D721Med (cell line): ENCODE data around the gene LRRIQ1.

Experiments
- DNase-seq: peaks from one replicate; pipeline ENCODE4 v3.0.0; 2011; ENCODE audit warnings: low spot score; ENCODE audit not compliant: insufficient read length
- FAIRE-seq: peaks from 2 replicates; lab custom pipeline; 2011; peaks lifted over from hg19 to GRCh38; lab: Jason Lieb, UNC
- TF ChIP-seq, protein P1 (sequence below): IDR thresholded peaks from 2 replicates; pipeline ENCODE4 v1.5.1; 2012; ENCODE audit warnings: mild to moderate bottlenecking, control low read depth; ENCODE audit not compliant: insufficient read depth; ENCODE audit errors: missing control alignments

Gene LRRIQ1

DNA sequence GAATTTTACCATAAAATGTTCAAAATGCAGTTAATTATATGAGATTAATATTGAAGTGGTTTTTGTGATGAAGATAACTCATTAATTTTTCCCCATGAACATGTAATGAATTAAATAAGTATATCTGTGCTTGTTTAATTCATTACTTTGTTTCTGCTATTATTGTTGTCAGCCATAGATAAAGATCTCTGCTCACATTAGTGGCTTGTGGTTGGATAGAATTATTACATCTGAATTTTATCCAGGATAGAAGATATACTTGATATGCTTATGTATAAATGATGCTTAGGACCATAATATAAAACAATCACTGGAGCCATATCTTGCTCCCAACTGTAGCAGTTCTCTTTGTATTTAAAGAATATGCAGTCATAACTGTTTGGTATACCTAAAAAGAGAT, 18.5 kb upstream of the LRRIQ1 start:
- FAIRE-seq (no peak), DNase-seq (no peak)
- TF ChIP-seq, protein P1, sequence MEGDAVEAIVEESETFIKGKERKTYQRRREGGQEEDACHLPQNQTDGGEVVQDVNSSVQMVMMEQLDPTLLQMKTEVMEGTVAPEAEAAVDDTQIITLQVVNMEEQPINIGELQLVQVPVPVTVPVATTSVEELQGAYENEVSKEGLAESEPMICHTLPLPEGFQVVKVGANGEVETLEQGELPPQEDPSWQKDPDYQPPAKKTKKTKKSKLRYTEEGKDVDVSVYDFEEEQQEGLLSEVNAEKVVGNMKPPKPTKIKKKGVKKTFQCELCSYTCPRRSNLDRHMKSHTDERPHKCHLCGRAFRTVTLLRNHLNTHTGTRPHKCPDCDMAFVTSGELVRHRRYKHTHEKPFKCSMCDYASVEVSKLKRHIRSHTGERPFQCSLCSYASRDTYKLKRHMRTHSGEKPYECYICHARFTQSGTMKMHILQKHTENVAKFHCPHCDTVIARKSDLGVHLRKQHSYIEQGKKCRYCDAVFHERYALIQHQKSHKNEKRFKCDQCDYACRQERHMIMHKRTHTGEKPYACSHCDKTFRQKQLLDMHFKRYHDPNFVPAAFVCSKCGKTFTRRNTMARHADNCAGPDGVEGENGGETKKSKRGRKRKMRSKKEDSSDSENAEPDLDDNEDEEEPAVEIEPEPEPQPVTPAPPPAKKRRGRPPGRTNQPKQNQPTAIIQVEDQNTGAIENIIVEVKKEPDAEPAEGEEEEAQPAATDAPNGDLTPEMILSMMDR: no peak

DNA sequence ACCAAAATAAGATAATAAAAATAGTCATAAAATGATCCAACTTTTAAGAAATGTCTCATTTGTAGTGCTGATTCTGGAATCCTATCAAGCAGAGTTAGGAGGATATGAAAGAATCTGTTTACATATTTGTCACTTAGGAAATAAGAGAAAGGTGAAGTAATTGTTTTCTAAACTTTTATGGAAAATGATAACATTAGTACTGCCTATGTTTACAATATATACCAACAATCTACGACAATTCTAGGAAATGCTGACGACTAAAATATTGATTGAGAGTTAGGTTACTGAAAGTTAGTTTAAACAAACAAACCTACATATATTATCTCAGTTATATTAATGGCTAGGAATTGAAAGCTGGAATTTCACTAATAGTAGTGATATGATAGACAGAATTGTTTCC, 18.1 kb upstream of the LRRIQ1 start:
- no peak for DNase-seq
- TF ChIP-seq, protein P1: no peak
- no peak for FAIRE-seq

DNA sequence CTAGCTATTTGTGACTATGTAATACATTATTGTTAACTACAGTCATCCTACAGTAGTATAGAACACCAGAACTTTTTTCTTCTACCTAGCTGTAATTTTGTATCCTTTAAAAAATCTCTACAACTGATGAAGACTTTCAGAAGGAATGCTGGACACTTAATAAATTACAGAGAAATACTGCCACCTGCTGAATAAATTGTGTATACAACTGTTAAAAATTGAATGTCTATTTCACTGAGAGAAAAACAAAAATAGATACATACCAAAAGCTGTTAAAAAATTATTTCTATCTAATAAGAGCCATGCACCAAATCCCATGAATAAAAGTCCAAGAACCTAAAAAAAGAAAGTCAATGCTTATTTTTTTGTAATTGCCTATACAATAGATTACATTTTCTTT, 6.7 kb upstream of the LRRIQ1 start:
- DNase-seq: no peak
- FAIRE-seq: no peak
- TF ChIP-seq, protein P1: peak; percentile 50

DNA sequence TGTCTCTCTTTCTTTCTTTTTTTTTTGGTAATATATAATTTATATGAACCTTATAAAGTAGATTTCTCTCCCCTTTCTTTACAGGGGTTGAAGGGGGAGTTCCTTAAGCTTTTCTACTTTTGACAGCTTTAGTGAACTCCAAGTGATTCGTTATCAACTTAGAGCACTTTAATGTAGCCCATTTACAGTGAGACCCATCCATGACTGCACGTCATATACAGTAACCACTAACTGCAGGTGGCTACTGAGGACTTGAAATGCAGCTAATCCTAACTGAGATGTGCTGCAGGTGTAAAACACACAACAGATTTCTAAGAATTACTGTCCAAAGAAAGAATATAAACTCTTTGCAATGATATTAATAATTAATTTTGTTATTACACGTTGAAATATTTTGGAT, 582 bp downstream of the LRRIQ1 start:
- TF ChIP-seq, protein P1: no peak
- FAIRE-seq (no peak), DNase-seq (no peak)

DNA sequence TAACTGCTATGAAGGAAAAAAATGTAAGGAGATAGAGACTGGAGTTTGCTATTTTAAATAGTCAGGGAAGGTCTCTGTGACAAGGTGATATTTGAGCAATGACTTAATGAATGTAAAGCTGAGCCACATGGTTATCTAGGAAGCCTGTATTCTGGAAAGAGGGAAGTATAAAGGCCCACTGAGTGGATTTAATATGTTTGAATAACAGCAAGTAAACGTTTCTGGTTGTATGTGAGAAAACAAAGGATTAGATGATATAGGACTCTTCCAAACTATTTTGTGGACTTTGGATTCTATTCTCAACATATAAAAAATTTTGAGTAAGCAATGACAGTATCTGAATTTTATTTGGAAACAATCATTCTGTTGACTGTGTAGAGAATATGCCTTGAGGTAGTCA, 5.2 kb downstream of the LRRIQ1 start:
- DNase-seq: no peak

DNA sequence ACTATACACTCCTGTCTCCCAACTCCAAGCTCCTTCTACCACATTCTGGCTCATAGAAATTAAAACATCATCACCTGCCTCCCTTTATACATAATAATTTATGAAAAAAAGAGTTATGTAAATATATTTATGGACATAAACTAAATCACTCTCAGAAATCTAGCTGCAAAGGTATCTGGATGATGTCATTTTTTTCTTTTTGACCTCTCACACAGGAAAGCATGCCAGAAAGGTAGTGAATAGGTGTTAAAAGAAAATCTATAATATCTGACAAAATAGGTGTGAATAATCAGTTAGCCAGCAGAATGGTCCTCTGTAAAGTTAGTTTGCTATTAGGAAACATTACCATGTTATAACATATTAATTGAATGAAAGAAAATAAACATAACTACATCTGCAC, 7.7 kb downstream of the LRRIQ1 start:
- FAIRE-seq (no peak), DNase-seq (no peak)
- TF ChIP-seq, protein P1: no peak

More for the DNA sequence above, 5.2 kb downstream of the LRRIQ1 start:
- FAIRE-seq: no peak
- TF ChIP-seq, protein P1: no peak

DNA sequence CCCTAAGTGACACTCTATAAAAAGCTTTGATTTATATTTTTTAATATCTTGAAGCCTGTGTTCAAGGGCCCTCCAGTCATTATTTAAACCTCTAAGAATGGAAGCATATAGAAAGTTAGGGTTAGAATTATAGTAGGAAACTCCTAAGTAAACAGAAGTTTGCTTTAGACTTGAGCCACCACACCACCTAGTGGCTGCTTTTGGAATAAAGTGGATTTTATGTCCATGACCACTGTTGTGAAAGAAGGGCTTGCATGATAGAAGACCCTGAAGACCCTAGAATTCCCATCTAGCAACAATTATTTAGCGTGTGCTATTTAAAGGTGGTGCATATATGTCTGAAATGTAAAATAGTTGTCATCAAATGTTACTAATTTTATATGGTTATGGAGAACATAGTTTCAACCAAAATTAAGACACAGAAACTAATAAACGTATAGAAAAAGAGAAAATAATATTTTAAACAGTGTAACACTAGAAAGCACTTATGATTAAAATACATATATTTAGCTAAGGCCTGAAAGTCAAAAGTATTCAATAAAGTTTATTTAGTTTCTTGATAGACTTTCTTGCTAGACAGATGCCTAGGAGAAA, 21.3 kb downstream of the LRRIQ1 start:
- TF ChIP-seq, protein P1: peak; percentile 82
- DNase-seq (no peak), FAIRE-seq (peak; percentile 32)
